HG03097 (cell line): ENCODE measurements around the gene PSMC3.
A peak's percentile ranks its signal among the peaks of the same experiment; 100 is the strongest.

ENCODE experiments used
- ATAC-seq: cut with Tn5 transposase; IDR thresholded peaks from one replicate; pipeline ENCODE4 v1.9.1; 2021; ENCODE audit not compliant: unreplicated experiment, low FRiP score

PSMC3 gene

DNA sequence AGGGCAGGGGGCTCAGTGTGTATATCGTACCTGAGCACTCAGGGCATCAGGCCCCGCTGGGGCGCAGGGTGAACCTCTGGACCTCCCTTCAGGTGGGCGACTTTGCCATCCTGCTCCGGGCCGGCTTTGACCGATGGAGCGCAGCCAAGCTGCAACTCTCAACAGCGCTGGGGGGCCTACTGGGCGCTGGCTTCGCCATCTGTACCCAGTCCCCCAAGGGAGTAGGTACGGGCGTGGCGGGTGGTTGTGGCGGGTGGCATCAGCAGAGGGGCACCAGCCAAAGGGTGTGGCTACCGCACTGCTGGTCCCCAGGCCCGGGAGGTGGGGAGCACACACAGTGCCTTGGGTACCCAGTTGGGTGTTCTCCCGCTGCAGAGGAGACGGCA lies 11.6 kb downstream of the PSMC3 start:
- ATAC-seq: no peak

DNA sequence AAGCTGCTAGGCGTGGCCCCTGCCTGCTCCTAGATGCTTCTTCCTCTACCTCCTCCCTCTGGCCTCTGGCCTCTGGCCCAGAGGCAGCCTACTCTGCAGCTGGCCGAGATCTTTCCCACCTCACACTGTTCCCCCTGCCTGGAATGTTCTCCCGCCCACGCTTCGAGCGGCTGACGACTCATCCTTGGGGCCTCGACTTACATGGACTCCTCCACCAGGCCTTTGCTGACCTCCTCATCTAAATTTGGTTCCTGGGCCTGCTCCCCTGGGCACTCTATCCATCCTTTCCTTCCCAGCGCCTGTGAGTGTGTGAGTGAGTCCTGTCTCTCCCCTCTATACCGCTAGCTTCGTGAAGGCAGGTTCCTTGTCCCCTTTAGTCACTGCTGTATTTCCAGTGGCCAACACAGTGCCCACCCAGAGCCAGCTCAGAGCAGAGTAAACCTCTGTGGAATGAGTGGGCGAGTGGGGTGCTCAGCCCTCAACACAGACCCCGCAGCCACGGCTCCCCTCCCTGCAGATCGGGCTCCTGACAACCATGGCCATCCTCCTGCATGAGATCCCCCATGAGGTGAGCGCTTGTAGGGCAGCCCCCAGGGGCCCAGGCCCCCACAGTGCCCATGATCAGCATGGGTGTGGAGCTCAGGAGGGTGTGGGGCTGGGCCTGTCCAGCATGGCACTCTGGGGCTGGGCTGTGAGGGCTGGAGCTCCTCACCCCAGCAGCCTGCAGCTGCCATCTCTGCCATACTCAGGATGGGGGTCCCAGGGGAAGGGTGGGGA lies 12.1 kb downstream of the PSMC3 start:
- no peak for ATAC-seq

DNA sequence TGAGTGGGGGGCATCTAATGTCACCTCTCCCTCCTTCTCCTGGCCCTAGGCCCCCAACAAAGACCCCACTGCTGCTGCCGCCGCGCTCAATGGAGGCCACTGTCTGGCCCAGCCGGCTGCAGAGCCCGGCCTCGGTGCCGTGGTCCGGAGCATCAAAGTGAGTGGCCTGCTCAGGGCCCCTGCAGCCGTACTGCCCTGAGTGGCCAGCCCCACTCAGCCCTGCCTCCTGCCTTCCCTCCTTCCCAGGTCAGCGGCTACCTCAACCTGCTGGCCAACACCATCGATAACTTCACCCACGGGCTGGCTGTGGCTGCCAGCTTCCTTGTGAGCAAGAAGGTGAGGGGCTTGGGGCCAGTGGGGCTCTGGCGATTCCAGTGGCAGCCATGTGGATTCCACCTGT lies 12.9 kb downstream of the PSMC3 start:
- no peak for ATAC-seq

DNA sequence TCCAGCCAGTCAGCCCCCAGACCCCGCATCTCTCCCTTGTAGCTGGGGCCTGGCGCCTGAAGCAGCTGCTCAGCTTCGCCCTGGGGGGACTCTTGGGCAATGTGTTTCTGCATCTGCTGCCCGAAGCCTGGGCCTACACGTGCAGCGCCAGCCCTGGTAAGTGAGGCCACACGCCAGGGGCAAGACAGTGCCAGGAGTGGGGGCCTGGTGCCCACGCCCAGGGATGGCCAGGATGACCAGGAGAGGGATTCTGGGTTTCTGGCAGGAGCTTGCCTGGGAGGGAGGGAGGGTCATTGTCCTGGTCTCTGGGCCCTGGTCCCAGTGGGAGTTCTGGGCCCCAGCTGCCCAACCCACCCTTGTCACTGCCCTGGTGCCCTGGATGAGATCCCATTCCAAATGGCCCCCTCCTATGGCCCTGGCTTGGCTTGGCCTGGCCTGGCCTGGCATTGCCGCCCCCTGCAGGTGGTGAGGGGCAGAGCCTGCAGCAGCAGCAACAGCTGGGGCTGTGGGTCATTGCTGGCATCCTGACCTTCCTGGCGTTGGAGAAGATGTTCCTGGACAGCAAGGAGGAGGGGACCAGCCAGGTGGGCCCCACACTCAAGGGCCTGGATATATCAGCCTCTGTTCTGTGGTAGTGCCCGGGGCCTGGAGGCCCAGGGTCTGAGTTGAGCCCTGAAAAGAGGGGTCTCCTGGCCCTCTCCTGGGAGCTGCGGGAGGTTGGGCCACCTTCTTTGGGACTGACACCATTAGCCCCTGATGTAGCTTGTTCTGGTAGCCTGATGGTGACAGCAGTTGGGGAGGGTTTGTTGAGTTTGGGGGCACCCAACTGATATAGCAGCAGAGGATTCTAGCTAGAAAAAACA lies 14.1 kb downstream of the PSMC3 start:
- no peak for ATAC-seq

DNA sequence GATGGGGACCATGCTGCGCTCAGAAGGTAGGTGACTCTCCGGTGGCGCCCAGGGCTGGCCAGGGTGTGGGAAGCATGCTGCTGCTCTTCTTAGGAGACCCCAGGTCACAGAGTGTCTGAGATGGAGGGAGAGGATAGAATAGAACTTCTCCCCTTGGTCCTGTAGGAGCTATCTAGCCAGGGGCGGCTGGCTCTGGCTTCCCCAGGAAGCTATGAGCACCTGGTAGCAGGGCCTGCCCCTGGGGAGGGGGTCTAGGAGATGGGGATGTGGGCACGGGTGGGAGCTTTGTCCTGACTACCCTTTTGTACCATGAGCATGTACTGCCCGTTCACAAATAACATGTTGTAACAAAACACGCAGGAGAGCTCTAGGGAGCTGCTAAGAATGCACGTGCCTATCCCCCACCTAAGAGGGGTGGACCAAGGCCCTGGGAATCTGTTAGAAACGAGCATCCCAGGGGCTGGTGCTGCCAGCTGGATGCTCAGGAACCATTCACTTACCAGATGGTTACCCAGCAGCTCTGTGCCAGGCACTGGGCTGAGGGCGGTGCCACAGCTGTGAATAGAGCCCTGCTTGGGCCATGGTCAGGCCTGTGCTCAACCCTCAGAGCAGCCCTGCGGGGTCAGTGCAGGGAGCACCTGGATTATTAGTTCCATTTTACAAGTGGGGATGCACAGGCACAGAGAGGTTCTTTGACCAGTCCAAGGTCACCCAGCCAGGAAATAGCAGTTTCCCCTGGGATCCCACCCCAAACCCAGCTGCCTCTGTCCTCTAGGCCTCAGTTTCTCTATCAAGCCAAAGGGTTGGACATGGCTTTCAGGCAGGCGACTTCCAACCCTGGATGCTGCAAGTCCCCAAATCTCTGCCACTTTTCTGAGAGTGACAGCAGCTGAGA lies 15.6 kb downstream of the PSMC3 start:
- ATAC-seq: no peak

DNA sequence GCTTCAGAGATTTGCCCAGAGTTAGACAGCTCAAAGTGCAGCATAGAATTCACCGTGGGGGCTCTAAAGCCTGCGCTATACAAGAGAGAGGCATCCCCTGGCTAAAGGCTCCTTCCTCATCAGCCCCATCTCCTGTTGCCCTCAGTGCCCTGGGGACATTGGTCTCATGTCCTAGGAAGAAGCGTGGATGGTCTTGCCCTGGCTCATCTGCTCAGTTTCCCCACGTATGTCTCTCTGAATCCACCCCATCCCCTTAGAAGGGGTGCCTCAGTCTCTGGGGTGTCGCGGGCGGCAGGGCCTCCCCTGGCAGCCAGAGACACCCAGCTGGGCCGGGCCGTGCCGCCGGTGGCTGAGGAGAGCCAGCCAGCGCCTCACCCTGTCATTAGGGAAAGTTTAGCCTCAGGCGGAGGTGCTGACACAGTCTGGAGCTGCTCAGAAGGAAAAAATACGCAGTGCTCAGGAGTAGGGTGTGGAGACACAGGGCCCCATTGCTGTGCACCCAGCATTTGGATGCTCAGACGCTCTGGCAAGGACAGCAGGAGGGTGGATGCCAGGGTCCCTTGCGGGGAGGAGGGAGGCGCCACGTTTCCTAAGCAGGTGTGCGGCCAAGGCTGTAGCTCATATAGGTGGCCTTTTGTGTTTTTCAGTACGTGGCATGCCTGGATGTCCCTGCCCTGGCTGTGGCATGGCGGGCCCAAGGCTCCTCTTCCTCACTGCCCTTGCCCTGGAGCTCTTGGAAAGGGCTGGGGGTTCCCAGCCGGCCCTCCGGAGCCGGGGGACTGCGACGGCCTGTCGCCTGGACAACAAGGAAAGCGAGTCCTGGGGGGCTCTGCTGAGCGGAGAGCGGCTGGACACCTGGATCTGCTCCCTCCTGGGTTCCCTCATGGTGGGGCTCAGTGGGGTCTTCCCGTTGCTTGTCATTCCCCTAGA lies 16.5 kb downstream of the PSMC3 start:
- no peak for ATAC-seq

DNA sequence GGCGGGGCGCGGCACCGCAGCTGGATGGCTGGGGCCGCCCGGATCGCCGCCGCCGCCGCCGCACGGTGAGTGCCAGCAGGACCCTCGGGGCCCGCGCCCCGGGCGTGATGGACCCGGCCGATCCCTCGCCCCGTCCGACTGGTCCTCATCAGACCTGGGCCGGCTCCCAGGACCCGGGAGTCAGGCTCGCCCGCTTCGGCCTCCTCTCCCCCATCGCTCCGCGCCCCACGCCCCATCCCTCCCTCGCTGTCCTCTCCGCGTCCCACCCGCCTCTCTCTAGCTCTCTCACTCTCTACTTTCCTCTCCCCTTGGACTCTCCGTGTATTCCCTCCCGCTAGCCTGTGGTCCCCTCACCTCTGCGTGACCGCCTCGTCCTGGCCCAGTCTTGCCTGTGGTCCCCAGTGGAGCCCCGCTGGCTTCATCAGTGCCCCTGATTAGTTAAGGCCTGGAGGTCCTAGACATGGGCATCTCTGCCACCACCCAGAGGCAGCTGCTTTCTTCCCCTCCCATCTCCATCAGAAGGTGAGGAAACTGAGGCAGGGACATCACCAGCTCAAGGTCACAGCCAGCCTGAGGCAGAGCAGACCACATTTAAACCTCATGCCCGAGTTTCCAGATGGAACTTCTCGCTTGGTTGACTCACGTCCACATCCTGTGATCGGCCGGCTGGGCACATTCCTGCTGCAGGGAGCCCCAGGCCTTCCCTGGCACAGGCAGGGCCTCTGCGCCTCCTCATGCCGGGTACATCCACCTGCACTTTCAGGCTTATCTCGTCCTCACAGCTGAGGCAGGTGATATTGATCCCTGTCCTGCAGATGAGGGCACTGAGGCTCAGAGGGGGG lies 17.4 kb downstream of the PSMC3 start:
- ATAC-seq: no peak

DNA sequence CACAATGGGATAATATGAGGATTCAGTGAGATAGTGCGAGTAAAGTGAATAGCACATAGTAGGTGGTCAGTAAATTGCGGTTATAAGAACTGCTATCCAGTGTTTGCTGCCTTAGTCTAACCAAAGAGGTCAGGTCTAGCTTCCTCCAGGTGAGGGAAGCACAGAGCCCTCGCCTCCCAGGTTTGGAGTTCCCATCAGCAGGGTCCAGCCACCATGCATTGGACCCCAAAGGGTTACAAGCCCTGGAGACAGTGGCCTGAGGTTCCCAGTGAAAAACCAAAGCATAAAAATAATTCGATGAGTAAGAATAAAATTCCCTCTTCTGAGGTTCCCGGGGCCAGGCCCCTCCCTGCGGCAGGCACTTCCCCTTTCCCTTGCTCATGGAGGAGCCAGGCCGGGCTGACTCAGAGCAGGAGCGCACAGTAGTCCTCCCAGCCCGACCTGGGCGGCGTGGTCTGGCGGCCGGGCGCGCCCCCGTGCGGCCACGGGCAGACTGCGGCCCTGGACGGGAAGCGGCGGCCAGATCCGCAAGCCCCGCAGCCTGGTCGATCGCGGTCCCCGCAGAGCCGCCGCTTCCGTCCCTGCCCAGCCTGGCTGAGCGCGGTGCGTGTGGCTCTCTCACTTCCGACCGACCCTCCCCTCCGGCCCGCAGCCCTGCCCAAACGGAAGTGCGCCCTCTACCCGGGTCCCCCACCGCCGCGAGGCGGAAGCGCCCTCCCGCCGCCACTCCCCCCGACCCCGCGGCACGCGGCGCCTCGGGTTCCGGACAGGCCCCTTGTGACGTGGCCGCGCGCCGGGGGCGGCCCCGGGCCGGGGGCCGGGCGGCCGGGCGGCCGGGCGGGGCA lies 18.3 kb downstream of the PSMC3 start, which contains the start of gene SLC39A13:
Gene SLC39A13 (plus strand): TSS at position 845 of the 845 bp plus-strand sequence. CDS start 1,505 bp downstream, outside the sequence.
- ATAC-seq: peak; percentile 78

DNA sequence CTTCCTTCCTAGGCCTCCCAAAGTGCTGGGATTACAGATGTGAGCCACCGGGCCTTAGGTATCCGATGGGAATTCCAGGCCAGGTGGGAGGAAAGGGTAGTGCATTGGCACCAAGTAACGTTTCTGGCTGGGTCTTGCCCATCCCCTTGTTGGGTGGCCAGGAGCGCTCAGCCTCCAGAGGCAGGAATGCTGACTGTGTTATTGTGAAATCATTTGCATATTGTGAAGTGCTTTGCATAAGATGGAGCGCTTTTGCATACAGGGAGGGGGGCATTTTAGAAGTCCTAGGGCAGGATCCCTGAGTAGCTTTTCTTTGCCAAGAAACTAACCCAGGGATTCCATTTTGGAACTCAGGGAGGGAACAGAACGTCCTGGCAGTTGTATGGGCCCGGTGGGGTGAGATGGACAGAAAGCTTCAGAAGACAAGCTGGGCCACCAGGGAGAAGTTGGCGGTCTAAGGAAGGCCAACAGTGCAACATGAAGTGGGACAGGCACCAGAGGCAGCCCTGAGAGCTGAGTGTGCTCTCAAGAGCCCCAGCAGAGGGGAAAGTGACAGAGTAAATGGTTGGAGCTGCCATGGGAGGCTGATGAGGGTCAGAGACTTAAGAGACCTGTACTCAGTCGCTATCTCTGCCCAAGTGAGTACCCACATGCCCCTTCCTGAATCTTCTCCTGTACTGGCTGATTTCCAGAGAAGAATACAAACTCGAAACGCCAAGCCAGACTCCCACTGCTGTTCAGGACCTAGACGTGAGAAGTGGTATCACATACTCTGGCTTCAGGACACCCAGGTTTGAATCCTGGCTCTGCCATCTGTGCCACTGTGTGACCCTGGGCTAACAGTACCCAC lies 19.1 kb downstream of the PSMC3 start:
- ATAC-seq: no peak

DNA sequence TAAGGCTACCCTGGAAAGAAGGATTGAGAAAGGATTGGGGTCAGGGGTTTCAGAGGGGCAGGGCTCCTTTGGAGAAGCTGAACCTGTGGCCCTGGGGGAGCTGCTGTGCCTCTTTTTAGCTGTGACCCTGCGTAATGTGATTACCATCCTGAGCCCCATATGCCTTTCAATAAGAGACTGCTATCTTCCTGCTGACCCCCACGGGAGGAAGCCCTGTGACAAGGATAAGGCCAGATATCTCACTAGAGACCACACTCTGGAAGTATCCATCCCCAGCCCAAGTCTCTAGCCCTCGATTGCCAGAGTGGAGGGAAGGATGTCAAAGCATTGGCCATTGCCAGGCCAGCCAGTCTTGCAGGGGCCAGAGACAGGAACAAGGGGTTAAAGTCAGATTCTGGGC lies 22.7 kb downstream of the PSMC3 start:
- ATAC-seq: no peak

DNA sequence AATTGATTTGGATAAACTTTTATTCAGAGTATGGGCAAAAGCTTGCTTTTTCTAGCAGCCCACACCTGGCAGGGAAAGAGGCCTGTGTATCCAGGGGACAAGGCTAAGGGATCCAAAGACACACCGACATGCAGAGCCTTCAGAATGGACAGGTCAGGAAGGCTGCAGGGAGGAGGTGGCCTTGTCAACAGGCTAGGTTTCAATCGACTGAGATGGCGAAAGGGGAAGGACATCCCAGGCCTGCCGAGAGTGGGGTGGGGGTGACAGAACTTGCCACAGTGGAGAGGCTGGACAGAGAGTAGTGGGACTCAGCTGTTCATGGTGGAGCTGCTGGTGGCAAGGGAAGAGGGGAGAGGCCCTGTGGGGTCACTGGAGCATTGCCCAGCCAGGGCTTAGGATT lies 23.1 kb downstream of the PSMC3 start:
- no peak for ATAC-seq

DNA sequence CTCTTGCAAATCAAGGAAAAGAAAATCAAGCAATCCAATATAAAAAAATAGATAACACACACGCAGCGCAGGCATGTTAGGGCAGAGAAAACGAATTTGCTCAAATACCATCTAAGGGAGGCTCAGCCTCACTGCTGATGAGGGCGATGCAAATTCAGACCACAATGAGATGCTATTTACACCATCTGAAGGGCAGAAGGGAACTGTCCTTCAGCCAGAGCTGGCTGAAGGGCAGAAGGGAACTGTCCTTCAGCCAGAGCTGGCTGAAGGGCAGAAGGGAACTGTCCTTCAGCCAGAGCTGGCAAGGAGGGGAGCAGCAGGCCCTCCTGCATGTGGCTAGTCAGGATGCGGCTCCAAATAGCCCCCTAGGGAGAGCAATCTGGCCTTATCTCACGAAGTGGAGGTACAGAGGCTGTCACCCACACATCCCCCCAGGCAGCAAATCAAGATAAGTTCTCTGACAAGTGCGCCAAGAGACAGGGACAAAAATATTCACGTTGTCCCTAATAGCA lies 25.4 kb downstream of the PSMC3 start:
- peak; percentile 58 for ATAC-seq

DNA sequence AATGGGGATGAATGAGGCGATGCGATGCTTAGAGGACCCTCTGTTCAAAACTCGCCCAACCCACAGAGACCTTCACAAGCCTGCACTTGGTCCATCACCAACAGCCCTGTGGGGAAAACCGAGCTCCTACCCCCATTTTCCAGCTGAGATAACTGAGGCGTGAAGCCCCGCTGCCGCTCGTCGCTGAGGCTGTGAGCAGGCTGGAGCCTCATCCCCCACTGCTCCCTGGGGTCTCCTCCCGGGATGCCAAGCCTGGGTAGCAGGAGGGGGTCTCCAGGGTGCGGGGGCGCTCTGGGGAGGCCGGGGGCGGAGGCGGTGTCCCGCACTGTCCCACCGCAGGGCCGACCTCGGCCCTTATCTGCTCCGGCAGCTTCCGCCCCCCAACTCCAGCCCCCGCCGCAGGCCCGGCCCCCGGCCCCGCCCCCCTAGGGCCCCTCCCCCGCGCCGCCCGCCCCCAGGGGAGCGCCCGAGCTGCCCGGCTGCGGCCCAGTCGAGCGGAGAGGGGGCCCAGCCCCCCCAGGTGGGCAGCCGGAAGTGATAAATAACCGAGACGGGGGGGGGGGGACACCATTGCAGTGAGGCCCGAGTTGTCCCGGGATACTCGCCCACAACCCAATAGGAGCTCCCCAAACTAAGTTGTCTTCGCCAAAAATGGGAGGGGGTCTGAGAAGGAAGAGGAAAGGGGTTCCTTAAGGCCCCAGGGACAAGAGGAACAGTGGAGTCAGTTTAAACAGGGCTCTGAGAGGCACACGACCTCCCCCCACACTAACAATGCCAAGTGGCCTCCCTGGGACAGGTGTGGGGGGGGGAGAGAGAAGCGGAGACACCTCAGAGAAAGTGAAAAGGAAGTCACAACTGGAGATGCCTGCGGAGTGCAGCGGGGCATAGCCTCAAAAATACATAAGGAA lies 26.1 kb downstream of the PSMC3 start:
- ATAC-seq: peak; percentile 33

DNA sequence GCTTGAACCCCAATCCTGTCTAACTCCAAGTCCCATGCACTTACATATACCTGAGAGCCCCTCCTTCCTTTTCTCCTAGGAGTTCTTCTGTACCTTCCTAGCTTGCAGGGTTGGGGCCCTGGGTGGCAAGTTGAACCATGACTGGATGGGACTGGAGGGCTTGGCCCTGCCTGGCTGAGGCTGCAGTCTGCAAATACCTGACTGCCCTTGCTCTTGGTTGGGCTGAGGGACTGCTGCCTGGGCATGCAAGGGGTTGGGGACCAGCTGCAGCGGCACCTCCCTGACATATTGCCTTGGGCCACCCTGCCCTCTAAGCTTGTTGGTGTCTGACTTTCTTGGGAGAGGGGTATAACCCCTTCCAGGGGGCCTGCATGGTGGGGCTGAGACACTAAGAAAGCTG lies 27.7 kb downstream of the PSMC3 start:
- no peak for ATAC-seq

DNA sequence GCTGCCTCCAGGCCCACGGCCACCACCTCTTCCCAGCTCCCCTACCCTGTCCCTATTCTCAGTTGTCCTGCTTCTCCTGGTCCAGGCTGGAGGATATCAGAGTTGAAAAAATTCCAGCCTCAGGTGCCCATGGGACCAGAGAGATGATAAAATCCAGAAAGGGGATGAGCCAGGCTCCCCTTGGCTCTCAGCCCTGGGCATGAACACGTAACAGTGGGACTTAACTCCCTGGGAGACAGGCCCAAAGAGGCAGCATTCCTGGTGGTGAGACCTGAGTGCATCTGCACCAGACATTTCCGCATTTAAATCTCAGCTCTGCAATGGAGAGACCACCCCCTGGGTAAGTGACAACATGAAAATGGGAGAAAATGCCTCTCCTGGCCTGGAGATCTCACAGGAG lies 28.2 kb downstream of the PSMC3 start:
- no peak for ATAC-seq

DNA sequence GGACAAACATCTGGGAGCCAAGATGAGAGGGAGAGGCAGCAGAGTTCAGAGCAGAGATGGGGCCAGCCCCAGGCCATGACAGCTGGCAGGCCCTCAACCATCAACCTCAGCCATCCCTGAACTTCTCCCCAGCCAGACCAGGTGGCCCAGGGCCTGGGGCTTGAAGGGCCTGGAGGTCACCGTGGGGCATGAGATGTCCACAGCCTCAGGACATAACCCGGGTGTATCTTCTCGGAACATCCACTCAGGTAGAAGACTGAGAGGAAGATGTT lies 30.3 kb downstream of the PSMC3 start:
- no peak for ATAC-seq
